ENCODE data around the gene HBE1.

Gene HBE1

GRCh38 chr11:5246772-5247471 lies 22.8 kb downstream of the HBE1 start:
- in situ Hi-C loops (cut with MboI; ENCODE audit: low sequenced_read_pairs, unreplicated experiment) = no loop called here
- DNase-seq (ENCODE audit: low spot score) = no peak
- TF ChIP-seq CTCF (IDR thresholded peaks at IDR 0.05; ENCODE audit: borderline replicate concordance, control extremely low read depth, extremely low read depth, insufficient read depth, missing control alignments) = no peak

- no peak for DNase-seq (ENCODE audit: low spot score)
- in situ Hi-C loops (cut with MboI; ENCODE audit: low sequenced_read_pairs, unreplicated experiment) = no loop called here
- no peak for TF ChIP-seq CTCF (IDR thresholded peaks at IDR 0.05; ENCODE audit: borderline replicate concordance, control extremely low read depth, extremely low read depth, insufficient read depth, missing control alignments)
Observed at GRCh38 chr11:5245155-5245554, 24.6 kb downstream of the HBE1 start.

GRCh38 chr11:5243816-5244180 lies 25.9 kb downstream of the HBE1 start:
- in situ Hi-C loops (cut with MboI; ENCODE audit: low sequenced_read_pairs, unreplicated experiment) = no loop called here
- no peak for DNase-seq (ENCODE audit: low spot score)
- no peak for TF ChIP-seq CTCF (IDR thresholded peaks at IDR 0.05; ENCODE audit: borderline replicate concordance, control extremely low read depth, extremely low read depth, insufficient read depth, missing control alignments)

GRCh38 chr11:5242933-5243815 lies 26.6 kb downstream of the HBE1 start:
- no peak for TF ChIP-seq CTCF (IDR thresholded peaks at IDR 0.05; ENCODE audit: borderline replicate concordance, control extremely low read depth, extremely low read depth, insufficient read depth, missing control alignments)
- DNase-seq (ENCODE audit: low spot score) = no peak
- in situ Hi-C loops (cut with MboI; ENCODE audit: low sequenced_read_pairs, unreplicated experiment) = no loop called here

GRCh38 chr11:5242208-5242607 lies 27.5 kb downstream of the HBE1 start:
- in situ Hi-C loops (cut with MboI; ENCODE audit: low sequenced_read_pairs, unreplicated experiment) = no loop called here
- no peak for TF ChIP-seq CTCF (IDR thresholded peaks at IDR 0.05; ENCODE audit: borderline replicate concordance, control extremely low read depth, extremely low read depth, insufficient read depth, missing control alignments)
- no peak for DNase-seq (ENCODE audit: low spot score)

- no peak for TF ChIP-seq CTCF (IDR thresholded peaks at IDR 0.05; ENCODE audit: borderline replicate concordance, control extremely low read depth, extremely low read depth, insufficient read depth, missing control alignments)
- no peak for DNase-seq (ENCODE audit: low spot score)
- in situ Hi-C loops (cut with MboI; ENCODE audit: low sequenced_read_pairs, unreplicated experiment) = no loop called here
Observed at GRCh38 chr11:5241458-5241857, 28.3 kb downstream of the HBE1 start.
